Fibroblast of skin of left quadriceps (primary cell): ENCODE measurements around the gene PVRIG.
"Not testable (repeated sequence)": the region's sequence is repeated elsewhere in the genome, so short reads cannot be mapped to it uniquely, and the experiment has no call there.

Source experiments
- DNase-seq, 2 experiments: peaks; one replicate each; pipeline ENCODE4 v3.0.0-alpha.2; 2013; ENCODE audit warnings: low read depth in 2 of 2

The PVRIG gene

DNA sequence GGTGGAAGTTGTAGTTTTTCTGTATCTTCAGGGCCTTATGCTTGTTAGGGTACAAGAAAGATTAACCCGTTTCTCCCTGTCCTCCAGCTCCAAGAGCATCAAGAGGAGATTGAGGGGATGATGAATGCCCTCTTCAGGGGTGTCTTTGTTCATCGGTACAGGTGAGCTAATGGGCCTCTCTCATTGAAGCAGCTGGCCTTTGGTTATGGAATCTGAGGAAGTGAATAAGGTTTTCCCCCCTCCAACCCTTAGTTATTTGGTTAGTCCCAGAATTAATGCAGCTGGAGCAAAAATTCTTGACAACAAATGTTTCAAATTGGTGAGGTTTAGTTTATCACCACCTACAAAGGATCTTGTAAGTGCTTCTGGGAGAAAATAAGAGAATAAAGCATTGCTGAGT is 24.5 kb upstream of the PVRIG start:
- DNase-seq = no peak

GRCh38 chr7:100195901-100196322 is 23.8 kb upstream of the PVRIG start:
- not testable (repeated sequence) for DNase-seq

GRCh38 chr7:100198266-100198665 is 21.5 kb upstream of the PVRIG start:
- no peak for DNase-seq

- no peak for DNase-seq
Measured at GRCh38 chr7:100200693-100201092, 19.1 kb upstream of the PVRIG start.

- no peak for DNase-seq
Measured at GRCh38 chr7:100204454-100204853, 15.3 kb upstream of the PVRIG start.

- no peak for DNase-seq
Measured at GRCh38 chr7:100208911-100209408, 10.8 kb upstream of the PVRIG start.

- no peak for DNase-seq
Measured at GRCh38 chr7:100209493-100209892, 10.3 kb upstream of the PVRIG start.

DNA sequence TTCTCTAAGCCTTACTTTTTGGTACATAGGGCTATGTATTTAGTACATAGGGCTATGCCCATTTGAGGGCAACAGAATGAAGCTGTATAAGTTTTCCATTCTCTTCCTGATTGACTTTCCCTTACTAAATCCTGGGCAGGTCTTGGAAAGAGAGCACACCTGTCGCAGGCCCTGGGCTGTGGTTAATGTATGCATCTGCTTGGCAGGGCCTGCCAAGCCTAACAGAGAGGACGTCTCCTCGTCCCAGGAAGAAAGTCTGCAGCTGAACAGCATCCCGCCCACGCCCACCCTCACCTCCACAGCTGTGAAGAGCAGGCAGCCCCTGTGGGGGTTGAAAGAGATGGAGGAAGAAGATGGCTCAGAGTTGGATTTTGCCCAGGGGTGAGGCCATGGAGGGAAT is 8.9 kb upstream of the PVRIG start:
- DNase-seq = no peak

- no peak for DNase-seq
Measured at GRCh38 chr7:100211342-100211780, 8.4 kb upstream of the PVRIG start.

- DNase-seq = no peak
Measured at GRCh38 chr7:100212631-100213286, 7.0 kb upstream of the PVRIG start.

DNA sequence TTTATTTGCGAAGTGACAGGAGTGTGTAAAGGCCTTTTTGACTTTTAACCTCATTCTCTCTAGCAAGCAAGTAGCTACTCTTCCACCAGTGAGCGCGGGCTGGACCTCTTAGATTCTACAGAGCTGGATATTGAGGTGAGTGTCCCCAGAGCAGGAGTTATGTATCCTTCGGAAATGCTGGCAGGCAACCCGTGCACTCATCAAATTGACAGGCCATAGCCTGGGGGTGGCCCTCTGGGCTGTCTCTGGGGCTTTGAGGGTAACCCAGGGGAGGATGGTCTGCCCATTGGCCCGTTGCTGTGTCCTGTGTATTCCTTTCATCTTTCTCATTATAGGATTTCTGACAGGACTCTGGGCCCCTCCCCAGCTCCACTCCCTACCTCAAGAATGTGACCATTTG is 6.1 kb upstream of the PVRIG start:
- DNase-seq = no peak

GRCh38 chr7:100214356-100214755 is 5.4 kb upstream of the PVRIG start:
- not testable (repeated sequence) for DNase-seq

DNA sequence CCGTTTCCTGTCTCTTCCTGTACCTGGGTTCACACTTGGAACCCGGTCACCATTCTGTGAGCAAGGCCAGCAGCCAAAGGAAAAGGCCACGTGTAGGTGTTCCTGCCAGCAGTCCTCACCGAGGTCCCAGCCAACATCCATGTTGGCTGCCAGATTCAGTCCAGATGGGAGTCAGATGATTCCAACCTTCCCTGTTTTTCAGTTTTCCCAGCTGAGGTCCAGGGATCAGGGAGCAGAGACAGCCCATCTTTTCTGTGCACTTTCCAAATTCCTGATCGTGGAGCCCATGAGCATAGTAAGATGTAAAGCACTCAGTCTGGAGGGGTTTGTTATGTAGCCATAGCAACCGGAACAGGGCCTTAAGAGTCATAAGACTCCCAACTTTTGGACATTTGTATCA is 3.9 kb upstream of the PVRIG start:
- no peak for DNase-seq

- DNase-seq = not testable (repeated sequence)
Measured at GRCh38 chr7:100217934-100218333, 1.8 kb upstream of the PVRIG start.

- no peak for DNase-seq
Measured at GRCh38 chr7:100219271-100219737, 445 bp upstream of the PVRIG start.

DNA sequence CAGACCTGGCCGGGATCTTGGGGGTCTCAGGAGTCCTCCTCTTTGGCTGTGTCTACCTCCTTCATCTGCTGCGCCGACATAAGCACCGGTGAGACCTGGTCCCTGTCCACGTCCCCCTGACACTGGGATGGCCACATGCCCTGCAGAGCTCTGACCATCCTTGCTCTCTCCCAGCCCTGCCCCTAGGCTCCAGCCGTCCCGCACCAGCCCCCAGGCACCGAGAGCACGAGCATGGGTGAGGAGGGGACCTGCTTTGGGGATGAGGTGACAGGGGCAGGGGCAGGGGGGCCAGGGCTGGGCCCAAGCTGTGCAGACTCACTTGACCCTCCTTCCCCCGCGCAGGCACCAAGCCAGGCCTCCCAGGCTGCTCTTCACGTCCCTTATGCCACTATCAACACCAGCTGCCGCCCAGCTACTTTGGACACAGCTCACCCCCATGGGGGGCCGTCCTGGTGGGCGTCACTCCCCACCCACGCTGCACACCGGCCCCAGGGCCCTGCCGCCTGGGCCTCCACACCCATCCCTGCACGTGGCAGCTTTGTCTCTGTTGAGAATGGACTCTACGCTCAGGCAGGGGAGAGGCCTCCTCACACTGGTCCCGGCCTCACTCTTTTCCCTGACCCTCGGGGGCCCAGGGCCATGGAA is 959 bp downstream of the PVRIG start:
- DNase-seq = no peak

DNA sequence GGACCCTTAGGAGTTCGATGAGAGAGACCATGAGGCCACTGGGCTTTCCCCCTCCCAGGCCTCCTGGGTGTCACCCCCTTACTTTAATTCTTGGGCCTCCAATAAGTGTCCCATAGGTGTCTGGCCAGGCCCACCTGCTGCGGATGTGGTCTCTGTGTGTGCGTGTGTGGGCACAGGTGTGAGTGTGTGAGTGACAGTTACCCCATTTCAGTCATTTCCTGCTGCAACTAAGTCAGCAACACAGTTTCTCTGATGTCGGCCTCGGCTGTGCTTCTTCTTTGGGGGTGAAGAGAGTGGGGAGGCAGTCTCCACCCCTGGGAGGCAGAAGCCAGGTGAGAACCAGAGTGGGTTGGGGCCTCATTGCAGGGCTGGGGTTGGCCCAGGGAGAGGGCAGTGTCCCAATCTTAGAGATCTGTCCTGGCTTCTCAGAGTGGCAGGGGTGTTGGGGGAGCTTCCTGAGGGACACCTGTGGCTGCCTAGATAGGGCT is 1.5 kb downstream of the PVRIG start:
- no peak for DNase-seq

- DNase-seq = no peak
Measured at GRCh38 chr7:100221767-100222444, 2.2 kb downstream of the PVRIG start.

DNA sequence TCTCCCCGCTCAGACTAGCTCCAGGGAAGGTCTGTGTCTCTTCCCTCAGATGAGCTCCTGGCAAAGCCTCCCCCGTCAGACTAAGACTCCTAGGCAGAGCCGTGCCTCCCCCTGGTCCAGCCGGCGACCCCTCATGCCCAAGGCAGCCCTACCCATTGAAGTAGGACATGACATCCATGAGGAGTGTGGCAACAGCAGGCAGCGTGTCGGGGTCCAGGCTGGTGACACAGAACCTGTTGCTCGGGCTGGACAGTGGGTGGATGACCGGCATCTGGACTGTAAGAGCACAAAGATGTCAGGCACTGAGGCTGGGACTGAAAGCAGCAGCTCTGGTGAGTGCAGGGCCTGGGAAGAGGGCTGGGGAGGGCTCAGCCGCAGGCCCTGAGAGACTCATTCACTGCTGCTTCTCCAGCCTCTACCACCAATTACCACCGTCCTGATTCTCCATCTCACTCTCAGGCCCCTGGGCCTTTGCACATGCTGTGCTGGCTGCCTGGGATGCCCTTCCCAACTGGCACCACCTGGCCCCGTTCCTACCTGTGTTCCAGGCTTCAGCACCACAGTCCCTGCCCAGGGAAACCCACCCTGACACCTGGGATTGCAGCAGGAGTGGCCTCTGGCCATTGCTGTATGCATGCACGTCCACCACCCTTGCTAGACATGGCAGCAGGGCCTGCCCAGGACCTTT is 2.8 kb downstream of the PVRIG start:
- no peak for DNase-seq

DNA sequence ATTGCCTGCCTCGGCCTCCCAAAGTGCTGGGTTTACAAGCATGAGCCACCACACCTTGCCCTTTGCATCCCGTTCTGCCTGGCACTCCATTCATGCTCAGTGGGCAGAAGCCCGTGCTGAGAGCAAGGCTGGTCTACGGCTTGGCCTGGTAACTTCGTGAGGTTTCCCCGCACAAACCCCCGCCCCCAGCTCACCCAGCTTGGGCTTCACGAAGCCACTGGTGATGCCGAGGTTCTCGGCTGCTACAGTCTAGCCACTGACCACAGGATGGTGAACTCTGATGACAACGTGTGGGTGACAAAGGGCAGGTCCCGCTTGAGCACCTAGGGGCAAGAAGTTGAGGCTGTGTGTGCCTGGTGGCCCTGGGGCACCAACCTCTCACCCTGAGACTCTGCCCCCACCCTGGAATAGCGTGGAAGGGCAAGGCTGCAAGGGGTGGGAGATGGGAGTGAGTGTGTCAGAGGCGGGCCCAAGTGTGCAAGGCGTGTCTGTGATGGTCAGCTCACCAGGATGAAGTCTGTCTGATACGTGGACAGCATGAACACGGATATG is 3.7 kb downstream of the PVRIG start:
- DNase-seq = not testable (repeated sequence)

DNA sequence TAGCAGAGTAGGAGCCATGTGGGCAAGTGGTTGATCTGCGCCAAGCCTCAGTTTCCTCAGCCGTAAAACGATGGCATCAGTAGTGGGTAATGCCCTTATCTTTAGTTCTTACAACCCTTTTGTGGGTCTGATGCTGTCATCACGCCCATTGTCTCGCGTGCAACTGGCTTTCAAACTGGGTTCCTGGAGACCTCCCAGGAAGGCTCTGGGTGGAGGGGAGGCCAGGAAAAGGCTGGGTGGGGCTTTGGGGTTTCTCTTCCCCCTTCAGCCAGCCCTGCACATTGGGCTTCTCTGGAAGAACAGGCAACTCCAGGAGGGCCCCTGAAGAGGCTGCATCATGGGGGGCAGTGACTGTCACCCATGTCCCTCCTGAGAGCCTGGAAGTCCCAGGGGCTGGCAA is 5.1 kb downstream of the PVRIG start:
- DNase-seq = not testable (repeated sequence)
